Tibial nerve (tissue), 4 donors: Measurements from ENCODE around the gene THSD4. TPM values are rescaled to one million over a fixed set of nuclear protein-coding genes. Genes with fewer than 3 reads are reported as not detected.

ENCODE experiments used
- DNase-seq, 2 donors: peaks; one replicate each; pipeline ENCODE4 v3.0.0-alpha.2; 2019; ENCODE audit warnings: low spot score in 2 of 2
- H3K27ac ChIP-seq, 4 donors: fragments of 200-600 bp; sonication (generic) in 3 of 4; one replicate each; pipeline ENCODE4 v1.5.1; 2017 to 2019; ENCODE audit warnings: mild to moderate bottlenecking in 1 of 4
- H3K27me3 ChIP-seq, 2 donors: fragments of 200-600 bp; sonication (generic) in 1 of 2; one replicate each; pipeline versions ENCODE4 v1.5.1 to v1.6.0; 2017 to 2019
- H3K36me3 ChIP-seq, 3 donors: fragments of 200-600 bp; sonication (generic); one replicate each; pipeline ENCODE4 v1.5.1; 2018 to 2019
- H3K4me1 ChIP-seq, 4 donors: fragments of 200-600 bp; sonication (generic) in 3 of 4; one replicate each; pipeline ENCODE4 v1.5.1; 2017 to 2019
- H3K4me3 ChIP-seq, 4 donors: fragments of 200-600 bp; sonication (generic) in 3 of 4; one replicate each; pipeline ENCODE4 v1.5.1; 2017 to 2019; ENCODE audit warnings: mild to moderate bottlenecking in 1 of 4, moderate library complexity in 1 of 4
- H3K9me3 ChIP-seq, 4 donors: fragments of 200-600 bp; sonication (generic) in 3 of 4; one replicate each; pipeline ENCODE4 v1.5.1; 2017 to 2019
- CTCF ChIP-seq, 5 experiments: fragments of 200-600 bp in 3 of 5; fragments of 450-650 bp in 2 of 5; sonication (generic) in 3 of 5; IDR thresholded peaks; one replicate each; pipeline ENCODE4 v1.5.1; 2016 to 2019; ENCODE audit warnings: antibody characterized with exemption in 5 of 5, mild to moderate bottlenecking in 3 of 5, moderate library complexity in 2 of 5
- EP300 ChIP-seq, 2 donors: sonication (generic); formaldehyde crosslinking; IDR thresholded peaks; one replicate each; pipeline ENCODE4 v1.6.1; 2017; ENCODE audit warnings: antibody characterized with exemption in 2 of 2, mild to moderate bottlenecking in 1 of 2
- POLR2A ChIP-seq, 2 donors: fragments of 450-650 bp; IDR thresholded peaks; one replicate each; pipeline ENCODE4 v1.6.1; 2017; ENCODE audit warnings: antibody characterized with exemption in 2 of 2, mild to moderate bottlenecking in 2 of 2, moderate library complexity in 2 of 2
- WGBS, 2 donors: methylation state at CpG; one replicate each; pipeline ENCODE4 v1.1.5; 2018; 5-methylcytosine and 5-hydroxymethylcytosine counted together
- total RNA-seq, 4 donors: library from RNA; depleted of rRNA; stranded (reverse); fragments of >200 nt; gene quantifications; one replicate each; pipeline ENCODE4 v1.1.0, GENCODE V29; 2016

THSD4 gene
- total RNA-seq, 4 donors from 2014 or later: 9.6 to 25.1 (median 21.2) TPM

DNA sequence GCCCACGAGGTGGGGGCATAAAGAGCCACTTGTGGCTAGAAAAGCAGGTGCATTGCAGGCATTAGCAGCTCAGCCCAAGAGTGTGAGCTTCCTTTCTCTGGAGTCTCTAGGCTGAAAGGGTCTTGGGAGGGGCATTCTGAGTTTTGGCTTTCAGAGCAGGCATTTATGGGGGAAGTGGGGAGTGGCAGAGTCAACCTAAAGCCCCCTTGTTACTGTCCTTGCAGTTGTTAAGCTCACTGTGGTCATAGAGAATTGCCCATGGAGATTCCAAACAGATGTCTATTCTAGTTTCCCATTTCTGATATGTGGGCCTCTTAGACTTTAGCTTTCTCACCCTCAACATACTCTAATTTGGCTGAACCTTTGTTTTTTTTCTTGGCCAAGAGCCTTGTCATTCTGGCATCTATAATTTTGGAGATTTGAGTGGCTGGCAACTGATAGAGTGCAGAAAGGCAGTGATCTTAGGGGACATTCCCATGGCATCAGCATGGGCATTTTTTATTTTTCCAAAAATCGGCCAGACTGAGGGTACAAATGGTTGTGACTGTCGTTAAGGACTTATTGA is 217.9 kb downstream of the THSD4 start:
- WGBS, 2 donors: 63 to 74% methylated on average over 3 of the region's 3 CpGs
- peaks cover 0 to 22% (median 2%) of the 10 kb centered on the region in 4 donors for H3K4me1 ChIP-seq

DNA sequence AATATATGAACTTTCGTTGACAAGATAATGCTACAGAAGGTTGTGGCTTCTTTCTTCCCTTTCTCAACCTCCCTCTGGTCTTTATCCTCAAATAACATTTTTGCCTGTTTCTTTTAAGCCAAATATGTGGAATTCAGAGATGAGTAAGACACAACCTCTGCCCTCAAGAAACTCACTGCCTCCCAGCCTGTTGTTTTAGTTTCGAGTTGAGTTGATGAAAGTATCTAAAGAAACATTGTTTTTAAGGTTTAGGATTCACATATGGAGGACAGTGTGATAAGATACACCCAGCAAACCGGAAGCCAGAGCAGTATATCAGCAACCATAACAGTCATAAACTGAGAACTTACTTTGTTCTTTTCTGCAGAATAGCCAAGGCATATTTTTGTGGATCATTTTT is 218.6 kb downstream of the THSD4 start:
- Histone ChIP-seq H3K4me1 (peaks cover 0 to 22% (median 2%) of the 10 kb centered on the region in 4 donors), H3K27me3 (no peaks in the 10 kb centered on the region), H3K4me3 (no peak overlapping the region), H3K9me3 (no peaks in the 10 kb centered on the region), H3K27ac (no peak overlapping the region), H3K36me3 (no peaks in the 10 kb centered on the region)
- DNase-seq: no peak
- WGBS, 2 donors: 40 to 43% methylated on average over 3 of the region's 3 CpGs
- TF ChIP-seq POLR2A (IDR thresholded peaks at IDR 0.05) (no peak), CTCF (IDR thresholded peaks at IDR 0.05) (no peak), EP300 (IDR thresholded peaks at IDR 0.05) (no peak)

More for the DNA sequence above, 217.9 kb downstream of the THSD4 start:
- no peak overlapping the region for H3K27ac ChIP-seq
- H3K4me3 ChIP-seq: no peak overlapping the region
- no peaks in the 10 kb centered on the region for H3K36me3 ChIP-seq
- H3K27me3 ChIP-seq: no peaks in the 10 kb centered on the region
- DNase-seq: no peak
- H3K9me3 ChIP-seq: no peaks in the 10 kb centered on the region
- TF ChIP-seq POLR2A (IDR thresholded peaks at IDR 0.05) (no peak), EP300 (IDR thresholded peaks at IDR 0.05) (no peak), CTCF (IDR thresholded peaks at IDR 0.05) (no peak)

- H3K4me3 ChIP-seq: no peak overlapping the region
- H3K27me3 ChIP-seq: no peaks in the 10 kb centered on the region
- no peak for TF ChIP-seq POLR2A (IDR thresholded peaks at IDR 0.05)
- H3K4me1 ChIP-seq: peaks cover 0 to 17% (median 0%) of the 10 kb centered on the region in 4 donors
- no peak for DNase-seq
- H3K9me3 ChIP-seq: no peaks in the 10 kb centered on the region
- H3K27ac ChIP-seq: no peak overlapping the region
- no peaks in the 10 kb centered on the region for H3K36me3 ChIP-seq
- WGBS, 2 donors: 89 to 91% methylated on average over 2 of the region's 2 CpGs
Measured at GRCh38 chr15:71334434-71334833, 219.2 kb downstream of the THSD4 start.

DNA sequence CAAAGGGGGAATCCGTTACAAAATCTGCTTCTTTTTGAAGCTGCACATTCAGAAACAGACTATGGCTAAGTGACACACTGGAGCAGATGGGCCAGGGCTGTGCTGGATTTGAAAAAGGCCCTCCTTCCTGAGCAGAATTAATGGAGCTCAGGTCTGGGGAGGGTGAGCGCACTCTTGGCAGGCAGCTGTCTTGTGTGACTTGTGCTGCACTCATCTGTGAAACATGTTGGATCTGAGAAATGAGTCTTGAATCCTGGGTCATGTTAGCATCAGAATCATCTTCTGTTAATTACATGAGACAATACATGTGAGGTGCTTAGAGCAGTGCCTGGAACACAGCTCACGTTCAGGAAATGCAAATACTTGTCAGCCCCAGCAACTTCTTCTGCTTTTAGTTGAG is 219.6 kb downstream of the THSD4 start:
- H3K36me3 ChIP-seq: no peaks in the 10 kb centered on the region
- no peaks in the 10 kb centered on the region for H3K9me3 ChIP-seq
- no peak overlapping the region for H3K27ac ChIP-seq
- peaks cover 0 to 13% (median 0%) of the 10 kb centered on the region in 4 donors for H3K4me1 ChIP-seq
- no peaks in the 10 kb centered on the region for H3K27me3 ChIP-seq
- no peak for DNase-seq
- no peak overlapping the region for H3K4me3 ChIP-seq
- no peak for TF ChIP-seq CTCF (IDR thresholded peaks at IDR 0.05)
- no peak for TF ChIP-seq POLR2A (IDR thresholded peaks at IDR 0.05)
- no peak for TF ChIP-seq EP300 (IDR thresholded peaks at IDR 0.05)
- WGBS, 2 donors: 73 to 79% methylated on average over 3 of the region's 3 CpGs

DNA sequence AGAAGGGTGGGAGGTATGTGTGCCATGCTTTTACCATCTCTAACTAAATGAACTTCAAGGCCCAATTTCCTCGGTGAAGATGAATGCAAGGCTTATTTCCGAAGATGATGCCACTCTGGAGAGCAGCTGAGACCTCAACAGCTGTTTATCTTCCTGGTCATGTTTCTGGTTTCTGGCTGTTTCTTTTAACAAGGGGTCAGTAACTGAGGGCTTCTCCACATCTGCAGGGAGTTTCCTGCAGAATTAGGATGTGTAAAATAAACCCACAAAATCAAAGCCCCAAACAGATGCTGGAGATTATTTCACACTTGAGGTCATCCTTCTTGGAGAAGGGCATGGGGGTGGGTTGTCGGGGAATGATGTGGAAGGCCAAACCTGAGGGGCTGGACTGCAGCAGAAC is 220.3 kb downstream of the THSD4 start:
- WGBS, 2 donors: 66 to 68% methylated on average over 3 of the region's 3 CpGs
- Histone ChIP-seq H3K4me1 (peaks cover 0 to 13% (median 0%) of the 10 kb centered on the region in 4 donors), H3K27ac (no peak overlapping the region), H3K4me3 (no peak overlapping the region), H3K36me3 (no peaks in the 10 kb centered on the region), H3K9me3 (no peaks in the 10 kb centered on the region), H3K27me3 (no peaks in the 10 kb centered on the region)
- no peak for TF ChIP-seq CTCF (IDR thresholded peaks at IDR 0.05)
- no peak for TF ChIP-seq EP300 (IDR thresholded peaks at IDR 0.05)
- TF ChIP-seq POLR2A (IDR thresholded peaks at IDR 0.05): no peak
- no peak for DNase-seq
